WERI-Rb-1 (cell line): ENCODE results near the gene MGAT5.

Experiments used
- DNase-seq: peaks from one replicate; pipeline ENCODE4 v3.0.0-alpha.2; 2020
- H3K27ac ChIP-seq: fragments of 250-450 bp; sonication (Bioruptor Pico); 2 replicates; pipeline ENCODE4 v1.5.1; 2020; ENCODE audit warnings: mild to moderate bottlenecking, moderate library complexity
- H3K27me3 ChIP-seq: fragments of 250-450 bp; sonication (Bioruptor Pico); 2 replicates; pipeline ENCODE4 v1.5.1; 2021; ENCODE audit warnings: mild to moderate bottlenecking, low read depth, moderate library complexity; ENCODE audit not compliant: insufficient read depth, severe bottlenecking
- H3K36me3 ChIP-seq: fragments of 250-450 bp; sonication (Bioruptor Pico); 2 replicates; pipeline ENCODE4 v1.5.1; 2020; ENCODE audit warnings: mild to moderate bottlenecking, moderate library complexity
- H3K4me3 ChIP-seq: 2 replicates; pipeline ENCODE4 v1.5.1; 2011; ENCODE audit warnings: low read depth, mild to moderate bottlenecking, control low read depth, low read length
- H3K9me3 ChIP-seq: fragments of 250-450 bp; sonication (Bioruptor Pico); 2 replicates; pipeline ENCODE4 v1.5.1; 2021; ENCODE audit warnings: mild to moderate bottlenecking, moderate library complexity; ENCODE audit not compliant: severe bottlenecking
- CTCF ChIP-seq: IDR thresholded peaks from 2 replicates; pipeline ENCODE4 v1.5.1; 2011; ENCODE audit warnings: low read depth, mild to moderate bottlenecking, control low read depth, inconsistent platforms, low read length

MGAT5 gene

DNA sequence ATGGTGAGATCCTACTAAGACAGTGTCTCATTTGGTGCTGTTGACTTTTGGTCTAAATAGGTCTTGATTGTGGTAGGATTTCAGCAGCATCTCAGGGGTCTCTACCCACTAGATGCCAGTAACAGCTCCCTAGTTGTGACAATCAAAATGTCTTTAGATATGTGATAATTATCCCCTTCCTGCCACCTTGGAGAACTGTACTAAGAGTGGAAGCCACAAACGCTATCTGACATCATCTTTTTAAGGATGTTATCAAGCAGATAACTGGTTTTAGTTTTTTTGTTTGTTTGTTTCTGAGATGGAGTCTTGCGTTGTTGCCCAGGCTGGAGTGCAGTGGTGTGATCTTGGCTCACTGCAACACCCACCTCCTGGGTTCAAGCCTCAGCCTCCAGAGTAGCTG lies 3.1 kb downstream of the MGAT5 start:
- TF ChIP-seq CTCF, result no peak
- no peaks in the 10 kb centered on the region for H3K9me3 ChIP-seq

GRCh38 chr2:134257509-134257908 lies 3.6 kb downstream of the MGAT5 start:
- Histone ChIP-seq H3K27me3 (no peaks in the 10 kb centered on the region), H3K4me3 (no peak overlapping the region), H3K27ac (no peak overlapping the region), H3K36me3 (peaks cover 28% of the 10 kb centered on the region), H3K9me3 (no peaks in the 10 kb centered on the region)
- TF ChIP-seq CTCF, result no peak
- DNase-seq, result no peak

More for the DNA sequence above, 3.1 kb downstream of the MGAT5 start:
- no peak overlapping the region for H3K27ac ChIP-seq
- no peak for DNase-seq
- H3K36me3 ChIP-seq, result peaks cover 28% of the 10 kb centered on the region
- H3K27me3 ChIP-seq, result no peaks in the 10 kb centered on the region
- no peak overlapping the region for H3K4me3 ChIP-seq

DNA sequence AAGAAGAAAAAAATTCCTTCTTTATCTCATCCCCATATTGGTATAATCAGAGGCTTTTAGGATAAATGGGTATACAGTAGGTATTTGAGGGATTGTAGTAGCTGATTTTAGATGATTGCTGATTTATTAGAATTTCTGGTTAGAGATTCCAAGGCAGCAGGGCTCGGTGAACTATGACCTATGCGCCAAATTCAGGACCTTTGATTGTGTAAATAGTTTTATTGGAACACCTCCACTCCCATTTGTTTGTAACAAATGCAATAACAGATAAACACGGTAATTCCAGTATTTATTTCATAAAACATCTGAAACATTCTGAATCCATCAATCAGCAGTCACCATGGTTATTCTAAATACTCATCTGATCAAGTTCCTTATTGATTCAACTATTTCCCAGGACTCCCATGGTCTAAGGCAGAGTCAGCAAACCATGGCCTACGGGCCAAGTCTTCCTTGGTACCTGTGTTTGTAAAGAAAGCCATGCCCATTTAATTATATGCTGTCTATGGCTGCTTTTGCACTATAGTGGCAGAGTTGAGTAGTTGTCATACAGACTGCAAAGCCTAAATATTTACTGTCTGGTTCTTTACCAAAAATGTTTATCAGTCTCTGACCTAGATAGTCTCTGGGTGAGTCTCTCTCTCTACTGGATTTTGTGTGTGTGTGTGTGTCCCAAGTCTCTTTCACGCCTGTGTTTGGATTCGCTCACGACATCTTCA lies 4.3 kb downstream of the MGAT5 start:
- H3K9me3 ChIP-seq, result no peaks in the 10 kb centered on the region
- no peak overlapping the region for H3K27ac ChIP-seq
- no peak for DNase-seq
- peaks cover 28% of the 10 kb centered on the region for H3K36me3 ChIP-seq
- H3K27me3 ChIP-seq, result no peaks in the 10 kb centered on the region
- TF ChIP-seq CTCF, result no peak
- H3K4me3 ChIP-seq, result no peak overlapping the region

DNA sequence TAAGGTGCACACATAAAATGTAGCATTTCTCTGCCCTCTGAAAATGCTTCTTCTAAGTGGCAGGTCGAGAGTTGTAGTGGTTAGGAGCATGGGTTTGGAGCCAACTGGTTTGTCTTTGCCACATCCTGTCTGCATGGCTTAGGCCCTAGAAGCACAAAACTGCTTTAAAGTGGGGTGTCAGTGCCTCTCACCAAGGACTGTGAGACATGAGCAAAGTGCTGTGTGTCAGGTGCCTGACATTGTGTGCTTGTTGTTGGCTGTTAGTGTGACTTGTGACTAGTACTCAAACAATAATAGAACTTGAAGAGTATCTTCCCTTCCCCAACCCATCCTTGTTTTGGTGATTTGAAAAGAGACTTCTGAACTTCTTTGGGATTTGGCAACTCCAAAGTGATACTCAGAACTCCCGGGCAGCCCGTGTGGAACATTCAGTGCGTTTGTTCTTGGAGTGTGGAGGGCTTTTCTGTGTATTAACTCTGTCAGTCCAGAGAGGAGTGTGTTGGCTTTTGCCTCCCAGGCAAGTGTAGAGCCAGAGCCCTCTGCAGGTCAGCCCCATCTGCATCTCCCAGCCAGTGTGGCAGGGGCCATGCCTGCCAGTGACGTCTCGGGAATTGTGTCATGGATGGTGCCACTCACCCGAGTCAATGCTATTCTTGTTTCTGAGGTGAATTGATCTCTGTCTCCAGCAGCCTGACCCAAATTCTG lies 5.0 kb downstream of the MGAT5 start:
- no peaks in the 10 kb centered on the region for H3K27me3 ChIP-seq
- peaks cover 24% of the 10 kb centered on the region for H3K36me3 ChIP-seq
- H3K4me3 ChIP-seq, result no peak overlapping the region
- DNase-seq, result no peak
- no peak overlapping the region for H3K27ac ChIP-seq
- no peaks in the 10 kb centered on the region for H3K9me3 ChIP-seq
- TF ChIP-seq CTCF, result no peak

- DNase-seq, result no peak
- no peaks in the 10 kb centered on the region for H3K9me3 ChIP-seq
- no peaks in the 10 kb centered on the region for H3K27me3 ChIP-seq
- H3K36me3 ChIP-seq, result peaks cover 16% of the 10 kb centered on the region
- no peak overlapping the region for H3K27ac ChIP-seq
- no peak overlapping the region for H3K4me3 ChIP-seq
- TF ChIP-seq CTCF, result no peak
These were observed 5.7 kb downstream of the MGAT5 start for GRCh38 chr2:134259571-134259970.

DNA sequence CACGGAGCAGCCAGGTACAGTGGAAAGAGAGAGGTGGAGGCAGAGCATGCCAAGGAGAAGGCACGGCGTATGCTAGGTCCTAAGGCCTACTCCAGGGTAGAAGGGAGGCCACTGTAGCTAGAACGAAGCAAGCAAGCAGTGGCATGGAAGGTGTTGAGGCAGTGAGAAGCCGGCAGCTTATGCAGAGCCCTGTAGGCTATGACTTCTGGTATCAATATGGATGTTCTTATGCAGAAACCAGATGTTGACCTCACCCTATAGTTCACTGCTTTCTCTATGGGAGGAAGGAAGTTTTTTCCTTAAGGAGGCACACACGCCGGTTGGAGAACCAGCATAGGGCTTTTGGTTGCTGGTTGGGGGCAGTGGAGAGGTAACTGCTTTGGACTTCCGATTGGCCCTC lies 6.1 kb downstream of the MGAT5 start:
- no peak for DNase-seq
- no peak for TF ChIP-seq CTCF
- H3K36me3 ChIP-seq, result peaks cover 14% of the 10 kb centered on the region
- H3K9me3 ChIP-seq, result no peaks in the 10 kb centered on the region
- H3K4me3 ChIP-seq, result no peak overlapping the region
- no peak overlapping the region for H3K27ac ChIP-seq
- no peaks in the 10 kb centered on the region for H3K27me3 ChIP-seq
